K562 (cell line): ENCODE measurements around the gene ABCD4. TPM values are rescaled to one million over a fixed set of nuclear protein-coding genes. Genes with fewer than 3 reads are reported as not detected.

Experiments used
- ATAC-seq: fragments of 200-7000 bp; cut with Tn5 transposase; 3 replicates; pipeline ENCODE4 v1.9.1; 2020; ENCODE audit warnings: moderate library complexity
- BruUV-seq: library from RNA; stranded (reverse); fragments of 400-500 nt; replicated peaks from 2 replicates; lab custom pipeline; 2021; lab: Mats Ljungman, UMichigan
- CTCF ChIA-PET: fragments of 300-600 bp; formaldehyde crosslinking; extraction: SDS; loops from one replicate; lab custom pipeline; 2021; ENCODE audit warnings: low intra/inter-chr PET ratio; lab: Yijun Ruan, JAX
- POLR2A ChIA-PET: fragments of 300-600, 350-650 bp; sonication (Branson Sonifier 250); formaldehyde crosslinking; extraction: SDS; loops from one replicate; lab custom pipeline; 2021; ENCODE audit warnings: antibody characterized with exemption, inconsistent platforms; lab: Yijun Ruan, JAX
- DNase-seq, 4 experiments: peaks; one replicate each; pipeline versions ENCODE4 v3.0.0 to v3.0.0-alpha.2; 2011 to 2018; ENCODE audit warnings: low spot score in 3 of 4, mixed read lengths in 3 of 4; ENCODE audit errors: extremely low read depth in 1 of 4
- FAIRE-seq: peaks from 2 replicates; lab custom pipeline; 2011; peaks lifted over from hg19 to GRCh38; lab: Jason Lieb, UNC
- H2AFZ ChIP-seq: 2 replicates; pipeline ENCODE4 v1.6.0; 2011; ENCODE audit warnings: low read depth, low read length, control low read depth, inconsistent platforms
- H3K27ac ChIP-seq: fragments of 200-600 bp; 3 replicates; pipeline ENCODE4 v1.8.0; 2011; ENCODE audit warnings: low read depth, mild to moderate bottlenecking, control low read depth, inconsistent platforms, low read length, moderate library complexity, mixed read lengths; ENCODE audit errors: extremely low read depth
- H3K27me3 ChIP-seq, 2 experiments: fragments of 300-600 bp in 1 of 2; 2 replicates in 1 of 2; 3 replicates in 1 of 2; pipeline versions ENCODE4 v1.6.0 to v1.8.0; 2011; ENCODE audit warnings: inconsistent platforms in 2 of 2, low read length in 2 of 2, mild to moderate bottlenecking in 1 of 2, mixed read lengths in 1 of 2, moderate library complexity in 1 of 2; ENCODE audit not compliant: control insufficient read depth in 2 of 2, insufficient read depth in 2 of 2
- H3K36me3 ChIP-seq: fragments of 300-600 bp; 3 replicates; pipeline ENCODE4 v1.8.0; 2011; ENCODE audit warnings: mild to moderate bottlenecking, low read length, inconsistent platforms; ENCODE audit not compliant: control insufficient read depth, insufficient read depth
- H3K4me1 ChIP-seq, 2 experiments: fragments of 200-600 bp in 1 of 2; replicated peaks in 1 of 2; 2 replicates in 1 of 2; 3 replicates in 1 of 2; pipeline versions ENCODE4 v1.5.1 to v1.8.0; 2011; ENCODE audit warnings: inconsistent platforms in 2 of 2, low read length in 2 of 2, mild to moderate bottlenecking in 1 of 2, mixed read lengths in 1 of 2, moderate library complexity in 1 of 2; ENCODE audit not compliant: control insufficient read depth in 2 of 2, insufficient read depth in 2 of 2
- H3K4me2 ChIP-seq: 2 replicates; pipeline ENCODE4 v1.6.1; 2011; ENCODE audit warnings: low read length, control low read depth, inconsistent platforms, mixed read lengths; ENCODE audit not compliant: insufficient read depth
- H3K4me3 ChIP-seq: fragments of 200-600 bp; sonication (generic), shearing (Covaris generic); 2 replicates; pipeline ENCODE4 v1.5.1; 2016; ENCODE audit warnings: control low read depth, inconsistent platforms
- H3K79me2 ChIP-seq: fragments of 200-600 bp; 3 replicates; pipeline ENCODE4 v1.8.0; 2011; ENCODE audit warnings: low read length, inconsistent platforms; ENCODE audit not compliant: control insufficient read depth, insufficient read depth
- H3K9ac ChIP-seq, 2 experiments: 2 replicates each; pipeline versions ENCODE4 v1.6.0 to v1.6.1; 2011; ENCODE audit warnings: low read depth in 2 of 2, low read length in 2 of 2, control low read depth in 1 of 2, inconsistent platforms in 1 of 2, mild to moderate bottlenecking in 1 of 2, mixed read lengths in 1 of 2; ENCODE audit not compliant: insufficient read depth in 1 of 2
- H3K9me1 ChIP-seq: one replicate; pipeline ENCODE4 v1.6.0; 2011; ENCODE audit warnings: inconsistent platforms, mild to moderate bottlenecking, low read length, moderate library complexity; ENCODE audit not compliant: control insufficient read depth, insufficient read depth
- H3K9me3 ChIP-seq: replicated peaks from 2 replicates; pipeline ENCODE4 v1.5.1; 2011; ENCODE audit warnings: low read depth, low read length, inconsistent platforms; ENCODE audit not compliant: control insufficient read depth, insufficient read depth
- H4K20me1 ChIP-seq: replicated peaks from 2 replicates; pipeline ENCODE4 v1.6.1; 2011; ENCODE audit warnings: low read length, inconsistent platforms, mixed read lengths; ENCODE audit not compliant: control insufficient read depth, insufficient read depth
- ARNT ChIP-seq, 2 experiments: fragments of 450-650 bp; IDR thresholded peaks; 2 replicates each; pipeline ENCODE4 v1.6.1; 2016; ENCODE audit warnings: mild to moderate bottlenecking in 1 of 2
- C11orf30 ChIP-seq: fragments of 450-650 bp; IDR thresholded peaks from 2 replicates; pipeline ENCODE4 v1.6.1; 2016; ENCODE audit warnings: low read depth, mild to moderate bottlenecking
- CEBPB ChIP-seq: fragments of 450-650 bp; IDR thresholded peaks from 2 replicates; pipeline ENCODE4 v1.6.1; 2016; ENCODE audit warnings: missing genetic modification characterization, missing compliant biosample characterization
- E4F1 ChIP-seq: fragments of 250-450 bp; sonication (Bioruptor Pico); IDR thresholded peaks from 2 replicates; pipeline ENCODE4 v1.5.0; 2021; ENCODE audit warnings: mild to moderate bottlenecking, borderline replicate concordance
- ETS2 ChIP-seq: IDR thresholded peaks from 2 replicates; pipeline ENCODE4 v1.6.1; 2016; ENCODE audit warnings: borderline replicate concordance, missing genetic modification characterization, mild to moderate bottlenecking, moderate library complexity, missing compliant biosample characterization; ENCODE audit not compliant: poor library complexity, severe bottlenecking
- MYBL2 ChIP-seq, 2 experiments: fragments of 450-650 bp in 1 of 2; sonication (generic) in 1 of 2; formaldehyde crosslinking in 1 of 2; IDR thresholded peaks; 2 replicates each; pipeline versions ENCODE4 v1.6.1 to v1.8.1; 2017 to 2022; ENCODE audit warnings: borderline replicate concordance in 1 of 2, inconsistent platforms in 1 of 2, low read depth in 1 of 2, mild to moderate bottlenecking in 1 of 2, missing genetic modification reagents in 1 of 2, moderate library complexity in 1 of 2
- NFIC ChIP-seq: fragments of 450-650 bp; IDR thresholded peaks from 2 replicates; pipeline ENCODE4 v1.6.1; 2017; ENCODE audit warnings: mild to moderate bottlenecking, inconsistent platforms
- RBM22 ChIP-seq: fragments of 200-400 bp; formaldehyde crosslinking; IDR thresholded peaks from 2 replicates; pipeline ENCODE4 v1.6.1; 2018; ENCODE audit warnings: low read length, low read depth; ENCODE audit not compliant: poor library complexity, severe bottlenecking
- ZNF431 ChIP-seq: sonication (generic); formaldehyde crosslinking; IDR thresholded peaks from 2 replicates; pipeline ENCODE4 v1.8.0; 2022; ENCODE audit warnings: mild to moderate bottlenecking, missing genetic modification reagents
- ZNF511 ChIP-seq: sonication (generic); formaldehyde crosslinking; IDR thresholded peaks from 2 replicates; pipeline ENCODE4 v1.8.0; 2022; ENCODE audit warnings: mild to moderate bottlenecking, missing genetic modification reagents
- WGBS: fragments of 100-300 bp; shearing (Covaris generic); methylation state at CpG from one replicate; pipeline ENCODE4 v1.1.6; 2016; ENCODE audit warnings: low coverage, mixed read lengths; ENCODE audit not compliant: insufficient coverage; ENCODE audit errors: missing lambda C conversion rate; 5-methylcytosine and 5-hydroxymethylcytosine counted together
- in situ Hi-C: fragments of 300-500 bp; cut with MboI; formaldehyde crosslinking; loops from 4 replicates; pipeline ENCODE4 v1.15.0; 2018; ENCODE audit warnings: inconsistent platforms, mixed read lengths
- intact Hi-C: fragments of 100-400 bp; cut with micrococcal nuclease; formaldehyde crosslinking; loops from 2 replicates; pipeline ENCODE4 v1.14.2; 2022
- polyA plus RNA-seq, 8 experiments: library from polyadenylated mRNA; depleted of rRNA in 4 of 8; stranded (reverse) in 5 of 8; unstranded in 3 of 8; fragments of >200 nt; fragmentation: Nextera tagmentation in 2 of 8; fragmentation: Illumina TruSeq in 1 of 8; extraction: Ambion mirVana in 2 of 8; extraction: Trizol in 1 of 8; gene quantifications; 2 replicates each; pipeline versions ENCODE4 v1.2.1 to v1.2.3, GENCODE V29; 2011 to 2014; ENCODE audit warnings: inconsistent platforms in 1 of 8, missing spikeins in 1 of 8
- total RNA-seq, 7 experiments: library from RNA; depleted of rRNA in 6 of 7; stranded (reverse); fragments of >200 nt in 6 of 7; fragmentation: Illumina TruSeq in 2 of 7; extraction: Trizol in 2 of 7; gene quantifications; 2 replicates each; pipeline versions ENCODE4 v1.2.1 to v1.2.3, GENCODE V29; 2011 to 2021; ENCODE audit warnings: low replicate concordance in 1 of 7
- TF ChIP-seq, protein P1 (sequence below): fragments of 250-450 bp; sonication (Bioruptor Pico); IDR thresholded peaks from 2 replicates; pipeline ENCODE4 v1.5.0; 2021; ENCODE audit warnings: mild to moderate bottlenecking, moderate library complexity
- TF ChIP-seq, protein P2 (sequence below): fragments of 150-350 bp; conservative IDR thresholded peaks from 2 replicates; pipeline ENCODE4 v1.6.1; 2014; ENCODE audit warnings: low read length

The ABCD4 gene
- total and polyA plus RNA-seq, 9 of the 15 experiments (the other 6 are each of a cell fraction or from before 2014, with no cell fraction given): 3.5 to 17.2 (median 12.4) TPM

DNA sequence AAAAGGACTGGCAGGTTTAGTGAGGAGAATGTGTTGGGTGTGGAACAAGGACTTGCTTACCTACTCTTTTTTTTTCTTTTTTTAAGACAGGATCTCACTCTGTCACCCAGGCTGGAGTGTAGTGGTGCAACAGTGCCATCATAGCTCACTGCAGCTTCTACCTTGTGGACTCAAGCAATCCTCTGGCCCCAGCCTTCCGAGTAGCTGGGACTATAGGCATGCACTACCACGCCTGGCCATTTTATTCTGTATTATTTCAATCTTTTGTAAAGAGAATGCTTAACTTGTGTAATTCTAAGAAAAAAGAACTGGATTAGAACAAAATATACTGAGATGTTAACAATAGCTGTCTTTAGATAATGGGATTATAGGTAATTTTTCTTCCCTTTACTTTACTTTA lies 43.6 kb upstream of the ABCD4 start:
- H3K9me3 ChIP-seq: no peaks in the 10 kb centered on the region
- CTCF ChIA-PET: no interaction called here
- WGBS: 8% methylated on average over 2 of the region's 2 CpGs
- no peak for TF ChIP-seq ARNT (IDR thresholded peaks at IDR 0.05)
- TF ChIP-seq CEBPB (tag): no peak
- TF ChIP-seq C11orf30: no peak
- no peak for TF ChIP-seq E4F1 (CRISPR knock-in tag)
- TF ChIP-seq ETS2: no peak
- no peak for TF ChIP-seq NFIC
- TF ChIP-seq, protein P1, sequence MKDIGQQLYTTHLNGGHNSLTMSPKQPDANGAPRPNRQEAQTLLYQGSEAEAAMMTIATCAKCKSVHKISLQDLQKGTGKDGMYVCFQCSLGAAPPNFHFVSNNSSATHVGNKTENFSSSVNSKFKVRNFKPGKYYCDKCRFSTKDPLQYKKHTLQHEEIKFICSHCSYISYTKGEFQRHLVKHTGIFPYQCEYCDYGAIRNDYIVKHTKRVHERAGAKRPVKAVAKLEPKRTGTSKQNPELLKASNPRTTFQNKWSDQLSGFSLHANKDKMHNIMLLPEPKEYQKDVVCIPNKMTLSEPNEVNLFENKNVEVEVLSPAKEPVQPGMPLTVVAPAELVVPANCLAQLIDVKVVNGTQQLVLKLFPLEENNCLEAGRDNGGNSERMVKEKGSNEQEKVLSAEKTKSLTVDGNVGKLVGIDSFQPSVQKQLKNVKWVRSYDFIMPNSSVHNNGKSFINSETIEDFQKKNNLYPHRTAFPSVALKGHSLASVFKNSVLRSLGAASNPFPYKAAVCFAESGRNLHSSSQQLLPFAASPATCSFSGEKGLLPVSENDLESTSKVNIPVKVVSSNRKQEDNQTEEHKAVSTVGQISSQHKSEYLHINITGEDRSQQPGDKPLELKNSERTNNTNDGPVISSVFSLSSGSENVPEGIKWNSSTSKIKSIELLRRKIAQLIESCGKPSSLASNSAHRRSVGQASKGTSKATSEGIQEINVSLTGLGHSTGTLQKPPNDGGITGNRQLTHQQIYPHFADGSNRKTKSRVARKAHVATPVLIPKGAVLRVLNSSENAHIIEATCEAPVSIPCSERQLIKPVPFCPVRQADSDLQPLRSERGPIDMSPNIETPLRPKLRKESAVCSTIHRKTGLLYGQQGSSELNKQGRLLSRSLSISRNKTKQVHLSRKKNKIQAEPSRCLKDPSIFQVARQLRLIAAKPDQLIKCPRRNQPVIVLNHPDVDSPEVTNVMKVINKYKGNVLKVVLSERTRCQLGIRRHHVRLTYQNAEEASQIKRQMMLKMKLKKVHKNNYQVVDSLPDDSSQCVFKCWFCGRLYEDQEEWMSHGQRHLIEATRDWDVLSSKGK (CRISPR knock-in tag): no peak
- no peak for TF ChIP-seq ZNF511 (CRISPR knock-in tag)
- TF ChIP-seq MYBL2 (IDR thresholded peaks at IDR 0.05; ENCODE audit: low read depth): no peak
- TF ChIP-seq MYBL2 (CRISPR knock-in tag; IDR thresholded peaks at IDR 0.05; ENCODE audit: borderline replicate concordance): no peak
- TF ChIP-seq, protein P2, sequence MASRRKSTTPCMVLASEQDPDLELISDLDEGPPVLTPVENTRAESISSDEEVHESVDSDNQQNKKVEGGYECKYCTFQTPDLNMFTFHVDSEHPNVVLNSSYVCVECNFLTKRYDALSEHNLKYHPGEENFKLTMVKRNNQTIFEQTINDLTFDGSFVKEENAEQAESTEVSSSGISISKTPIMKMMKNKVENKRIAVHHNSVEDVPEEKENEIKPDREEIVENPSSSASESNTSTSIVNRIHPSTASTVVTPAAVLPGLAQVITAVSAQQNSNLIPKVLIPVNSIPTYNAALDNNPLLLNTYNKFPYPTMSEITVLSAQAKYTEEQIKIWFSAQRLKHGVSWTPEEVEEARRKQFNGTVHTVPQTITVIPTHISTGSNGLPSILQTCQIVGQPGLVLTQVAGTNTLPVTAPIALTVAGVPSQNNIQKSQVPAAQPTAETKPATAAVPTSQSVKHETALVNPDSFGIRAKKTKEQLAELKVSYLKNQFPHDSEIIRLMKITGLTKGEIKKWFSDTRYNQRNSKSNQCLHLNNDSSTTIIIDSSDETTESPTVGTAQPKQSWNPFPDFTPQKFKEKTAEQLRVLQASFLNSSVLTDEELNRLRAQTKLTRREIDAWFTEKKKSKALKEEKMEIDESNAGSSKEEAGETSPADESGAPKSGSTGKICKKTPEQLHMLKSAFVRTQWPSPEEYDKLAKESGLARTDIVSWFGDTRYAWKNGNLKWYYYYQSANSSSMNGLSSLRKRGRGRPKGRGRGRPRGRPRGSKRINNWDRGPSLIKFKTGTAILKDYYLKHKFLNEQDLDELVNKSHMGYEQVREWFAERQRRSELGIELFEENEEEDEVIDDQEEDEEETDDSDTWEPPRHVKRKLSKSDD: no peak
- no peak for TF ChIP-seq ZNF431 (CRISPR knock-in tag)
- no peak for TF ChIP-seq RBM22

More for the DNA sequence above, 43.6 kb upstream of the ABCD4 start:
- Histone ChIP-seq H3K9me1 (no peaks in the 10 kb centered on the region), H3K27me3 (no peaks in the 10 kb centered on the region; a peak in 1 of 5 replicates), H3K9ac (no peak overlapping the region), H2AFZ (no peak overlapping the region), H3K4me1 (peaks cover 2 to 6% of the 10 kb centered on the region in 2 experiments; a peak in 4 of 5 replicates), H3K27ac (no peak overlapping the region), H3K79me2 (no peaks in the 10 kb centered on the region), H3K4me3 (no peak overlapping the region), H3K4me2 (no peak overlapping the region), H4K20me1 (no peaks in the 10 kb centered on the region), H3K36me3 (no peaks in the 10 kb centered on the region)
- no peak for FAIRE-seq
- BruUV-seq: no TSS peak
- POLR2A ChIA-PET: interaction anchor here (0.7 to 1.6 kb wide), 2 partner anchors 10 kb away, joined by 3 to 4 read pairs; no protein-coding TSS in a partner anchor
- DNase-seq: no peak
- in situ Hi-C loops (no loop called here), intact Hi-C loops (no loop called here)
- ATAC-seq: 0 out of 3 replicates have a peak, but pooled peaks have one; percentile 41
